Measurements from ENCODE around the gene ACTR3C.

Gene ACTR3C

GRCh38 chr7:150322833-150323681 is at the start of gene ACTR3C, which contains the start of gene LRRC61:
TSS of gene ACTR3C (minus strand) at chr7:150323545. CDS start at chr7:150295296, 28,249 bp downstream.
TSS of gene LRRC61 (plus strand) at chr7:150323355. CDS start at chr7:150336862, 13,507 bp downstream.
- Histone ChIP-seq H3K27me3 (ENCODE audit: control insufficient read depth, insufficient read depth, low read length) (no peaks in the 10 kb centered on the region), H3K4me1 (ENCODE audit: control insufficient read depth, insufficient read depth, low read length) (peaks cover 24% of the 10 kb centered on the region), H3K9ac (ENCODE audit: low read length) (peak within 1 kb of the TSS; percentile 88), H3K9me3 (ENCODE audit: control insufficient read depth, insufficient read depth, low read depth, low read length) (no peaks in the 10 kb centered on the region), H3K36me3 (ENCODE audit: control insufficient read depth, insufficient read depth, low read length) (peaks cover 34% of the 10 kb centered on the region), H3K4me3 (ENCODE audit: low read depth, low read length) (peak within 1 kb of the TSS; percentile 85), H3K27ac (ENCODE audit: low read depth, low read length) (peak within 1 kb of the TSS; percentile 67)

GRCh38 chr7:150372271-150373048 is 49.1 kb upstream of the ACTR3C start:
- H3K27ac ChIP-seq (ENCODE audit: low read depth, low read length): no peak overlapping the region; the same call in 1 of the 2 replicates
- peaks cover 45% of the 10 kb centered on the region for H3K36me3 ChIP-seq (ENCODE audit: control insufficient read depth, insufficient read depth, low read length)
- peak overlapping the region; percentile 16 for H3K4me3 ChIP-seq (ENCODE audit: low read depth, low read length)
- peaks cover 63% of the 10 kb centered on the region for H3K4me1 ChIP-seq (ENCODE audit: control insufficient read depth, insufficient read depth, low read length)
- H3K9me3 ChIP-seq (ENCODE audit: control insufficient read depth, insufficient read depth, low read depth, low read length): no peaks in the 10 kb centered on the region
- no peaks in the 10 kb centered on the region for H3K27me3 ChIP-seq (ENCODE audit: control insufficient read depth, insufficient read depth, low read length)
- H3K9ac ChIP-seq (ENCODE audit: low read length): peak overlapping the region; percentile 59

- Histone ChIP-seq H3K9ac (ENCODE audit: low read length) (no peak overlapping the region), H3K4me3 (ENCODE audit: low read depth, low read length) (no peak overlapping the region), H3K4me1 (ENCODE audit: control insufficient read depth, insufficient read depth, low read length) (peaks cover 58% of the 10 kb centered on the region), H3K36me3 (ENCODE audit: control insufficient read depth, insufficient read depth, low read length) (peaks cover 45% of the 10 kb centered on the region), H3K27ac (ENCODE audit: low read depth, low read length) (no peak overlapping the region), H3K27me3 (ENCODE audit: control insufficient read depth, insufficient read depth, low read length) (no peaks in the 10 kb centered on the region), H3K9me3 (ENCODE audit: control insufficient read depth, insufficient read depth, low read depth, low read length) (no peaks in the 10 kb centered on the region)
Measured at GRCh38 chr7:150371996-150372270, 48.6 kb upstream of the ACTR3C start.

GRCh38 chr7:150371131-150371995 is 48.0 kb upstream of the ACTR3C start:
- H3K9ac ChIP-seq (ENCODE audit: low read length): no peak overlapping the region
- H3K27me3 ChIP-seq (ENCODE audit: control insufficient read depth, insufficient read depth, low read length): no peaks in the 10 kb centered on the region
- no peaks in the 10 kb centered on the region for H3K9me3 ChIP-seq (ENCODE audit: control insufficient read depth, insufficient read depth, low read depth, low read length)
- H3K4me1 ChIP-seq (ENCODE audit: control insufficient read depth, insufficient read depth, low read length): peaks cover 53% of the 10 kb centered on the region
- H3K27ac ChIP-seq (ENCODE audit: low read depth, low read length): no peak overlapping the region
- H3K36me3 ChIP-seq (ENCODE audit: control insufficient read depth, insufficient read depth, low read length): peaks cover 45% of the 10 kb centered on the region
- H3K4me3 ChIP-seq (ENCODE audit: low read depth, low read length): no peak overlapping the region

- H3K27ac ChIP-seq (ENCODE audit: low read depth, low read length): 0 out of 2 replicates have a peak overlapping the region, but pooled peaks have one; percentile 97
- peaks cover 45% of the 10 kb centered on the region for H3K36me3 ChIP-seq (ENCODE audit: control insufficient read depth, insufficient read depth, low read length)
- H3K4me3 ChIP-seq (ENCODE audit: low read depth, low read length): no peak overlapping the region
- H3K9ac ChIP-seq (ENCODE audit: low read length): peak overlapping the region; percentile 84
- H3K9me3 ChIP-seq (ENCODE audit: control insufficient read depth, insufficient read depth, low read depth, low read length): no peaks in the 10 kb centered on the region
- peaks cover 53% of the 10 kb centered on the region for H3K4me1 ChIP-seq (ENCODE audit: control insufficient read depth, insufficient read depth, low read length)
- H3K27me3 ChIP-seq (ENCODE audit: control insufficient read depth, insufficient read depth, low read length): no peaks in the 10 kb centered on the region
Measured at GRCh38 chr7:150370612-150371071, 47.3 kb upstream of the ACTR3C start.

- no peaks in the 10 kb centered on the region for H3K9me3 ChIP-seq (ENCODE audit: control insufficient read depth, insufficient read depth, low read depth, low read length)
- H3K4me1 ChIP-seq (ENCODE audit: control insufficient read depth, insufficient read depth, low read length): peaks cover 53% of the 10 kb centered on the region
- H3K4me3 ChIP-seq (ENCODE audit: low read depth, low read length): peak overlapping the region; percentile 70
- peaks cover 45% of the 10 kb centered on the region for H3K36me3 ChIP-seq (ENCODE audit: control insufficient read depth, insufficient read depth, low read length)
- peak overlapping the region; percentile 97 for H3K27ac ChIP-seq (ENCODE audit: low read depth, low read length)
- H3K9ac ChIP-seq (ENCODE audit: low read length): peak overlapping the region; percentile 84
- no peaks in the 10 kb centered on the region for H3K27me3 ChIP-seq (ENCODE audit: control insufficient read depth, insufficient read depth, low read length)
Measured at GRCh38 chr7:150369748-150370501, 46.6 kb upstream of the ACTR3C start.

- Histone ChIP-seq H3K4me3 (ENCODE audit: low read depth, low read length) (peak overlapping the region; percentile 70), H3K9ac (ENCODE audit: low read length) (peak overlapping the region; percentile 84), H3K27me3 (ENCODE audit: control insufficient read depth, insufficient read depth, low read length) (no peaks in the 10 kb centered on the region), H3K4me1 (ENCODE audit: control insufficient read depth, insufficient read depth, low read length) (peaks cover 48% of the 10 kb centered on the region), H3K27ac (ENCODE audit: low read depth, low read length) (peak overlapping the region; percentile 97), H3K9me3 (ENCODE audit: control insufficient read depth, insufficient read depth, low read depth, low read length) (no peaks in the 10 kb centered on the region), H3K36me3 (ENCODE audit: control insufficient read depth, insufficient read depth, low read length) (peaks cover 39% of the 10 kb centered on the region)
Measured at GRCh38 chr7:150368884-150369747, 45.8 kb upstream of the ACTR3C start.

- no peaks in the 10 kb centered on the region for H3K27me3 ChIP-seq (ENCODE audit: control insufficient read depth, insufficient read depth, low read length)
Measured at GRCh38 chr7:150368096-150368883, 44.9 kb upstream of the ACTR3C start, which contains the start of gene REPIN1. TSS of gene REPIN1 (plus strand) at chr7:150368822. CDS start at chr7:150369712, 890 bp downstream.

GRCh38 chr7:150367677-150368095 is 44.3 kb upstream of the ACTR3C start:
- Histone ChIP-seq H3K36me3 (ENCODE audit: control insufficient read depth, insufficient read depth, low read length) (peaks cover 25% of the 10 kb centered on the region), H3K27me3 (ENCODE audit: control insufficient read depth, insufficient read depth, low read length) (no peaks in the 10 kb centered on the region), H3K9me3 (ENCODE audit: control insufficient read depth, insufficient read depth, low read depth, low read length) (no peaks in the 10 kb centered on the region), H3K4me3 (ENCODE audit: low read depth, low read length) (peak overlapping the region; percentile 70), H3K4me1 (ENCODE audit: control insufficient read depth, insufficient read depth, low read length) (peaks cover 41% of the 10 kb centered on the region), H3K27ac (ENCODE audit: low read depth, low read length) (peak overlapping the region; percentile 97), H3K9ac (ENCODE audit: low read length) (peak overlapping the region; percentile 84)

More at GRCh38 chr7:150368096-150368883, 44.9 kb upstream of the ACTR3C start, which contains the start of gene REPIN1:
- Histone ChIP-seq H3K4me3 (ENCODE audit: low read depth, low read length) (peak within 1 kb of the TSS; percentile 70), H3K4me1 (ENCODE audit: control insufficient read depth, insufficient read depth, low read length) (peaks cover 44% of the 10 kb centered on the region), H3K9ac (ENCODE audit: low read length) (peak within 1 kb of the TSS; percentile 84), H3K9me3 (ENCODE audit: control insufficient read depth, insufficient read depth, low read depth, low read length) (no peaks in the 10 kb centered on the region), H3K27ac (ENCODE audit: low read depth, low read length) (peak within 1 kb of the TSS; percentile 97), H3K36me3 (ENCODE audit: control insufficient read depth, insufficient read depth, low read length) (peaks cover 31% of the 10 kb centered on the region)
